COLO668 (cell line): Measurements from ENCODE around the gene MADD.
"Not testable (repeated sequence)": the region's sequence is repeated elsewhere in the genome, so short reads cannot be mapped to it uniquely, and the experiment has no call there.

ENCODE experiments used
- DNase-seq: peaks from one replicate; lab custom pipeline; 2025; ENCODE audit not compliant: unreplicated experiment; lab: John Stamatoyannopoulos, UW

Gene MADD

GRCh38 chr11:47272706-47273105 is 2.8 kb downstream of the MADD start:
- no peak for DNase-seq

- no peak for DNase-seq
These were observed 4.7 kb downstream of the MADD start for GRCh38 chr11:47274495-47275235.

GRCh38 chr11:47276923-47277322 is 7.0 kb downstream of the MADD start:
- no peak for DNase-seq

GRCh38 chr11:47278058-47278457 is 8.1 kb downstream of the MADD start:
- DNase-seq: no peak

- DNase-seq: no peak
These were observed 8.8 kb downstream of the MADD start for GRCh38 chr11:47278769-47279168.

- no peak for DNase-seq
These were observed 10.2 kb downstream of the MADD start for GRCh38 chr11:47280099-47280498.

GRCh38 chr11:47280860-47281259 is 10.9 kb downstream of the MADD start:
- no peak for DNase-seq

GRCh38 chr11:47282462-47282861 is 12.5 kb downstream of the MADD start:
- no peak for DNase-seq

- DNase-seq: no peak
These were observed 14.2 kb downstream of the MADD start for GRCh38 chr11:47284151-47284550.

GRCh38 chr11:47285969-47286770 is 16.2 kb downstream of the MADD start:
- no peak for DNase-seq

- DNase-seq: no peak
These were observed 18.1 kb downstream of the MADD start for GRCh38 chr11:47288066-47288465.

GRCh38 chr11:47289856-47290255 is 19.9 kb downstream of the MADD start:
- DNase-seq: no peak

- no peak for DNase-seq
These were observed 25.5 kb downstream of the MADD start for GRCh38 chr11:47295385-47295784.

GRCh38 chr11:47296045-47296444 is 26.1 kb downstream of the MADD start:
- no peak for DNase-seq

GRCh38 chr11:47299078-47299477 is 29.1 kb downstream of the MADD start:
- no peak for DNase-seq

- no peak for DNase-seq
These were observed 32.9 kb downstream of the MADD start for GRCh38 chr11:47302853-47303252.

GRCh38 chr11:47305734-47306483 is 36.0 kb downstream of the MADD start:
- DNase-seq: no peak

GRCh38 chr11:47306484-47306844 is 36.5 kb downstream of the MADD start:
- DNase-seq: no peak

GRCh38 chr11:47308050-47308823 is 38.3 kb downstream of the MADD start:
- DNase-seq: no peak

GRCh38 chr11:47314992-47315391 is 45.1 kb downstream of the MADD start:
- no peak for DNase-seq

- DNase-seq: not testable (repeated sequence)
These were observed 46.6 kb downstream of the MADD start for GRCh38 chr11:47316501-47316900.
